Erythroblast (primary cell): ENCODE results near the gene TOMM34.

Experiments
- GATA1 ChIP-seq: IDR thresholded peaks from 2 replicates; pipeline ENCODE4 v1.6.1; 2011; ENCODE audit warnings: low read depth, mild to moderate bottlenecking, control low read depth, low read length, moderate library complexity
- POLR2A ChIP-seq: IDR thresholded peaks from 2 replicates; pipeline ENCODE4 v1.6.1; 2011; ENCODE audit warnings: mild to moderate bottlenecking, low read length

GRCh38 chr20:44990957-44991356 lies 30.8 kb upstream of the TOMM34 start:
- TF ChIP-seq POLR2A (no peak), GATA1 (no peak)
